Stimulated activated CD8-positive, alpha-beta memory T cell treated with anti-CD3 and anti-CD28 coated beads, Interleukin-12 subunit alpha, Interleukin-12 subunit beta, amount 100 ng/mL, for 1 hour (primary cell): ENCODE data around the gene KHDC1.
"Not testable (repeated sequence)": the region's sequence is repeated elsewhere in the genome, so short reads cannot be mapped to it uniquely, and the experiment has no call there.

ENCODE experiments used
- DNase-seq: peaks from one replicate; pipeline ENCODE4 v3.0.0-alpha.2; 2020; ENCODE audit warnings: low read depth

Gene KHDC1

GRCh38 chr6:73262671-73263569 lies at the start of gene KHDC1:
Gene KHDC1 (minus strand): TSS chr6:73263196. CDS start chr6:73242517, 20,679 bp downstream.
- peak; percentile 26 for DNase-seq

DNA sequence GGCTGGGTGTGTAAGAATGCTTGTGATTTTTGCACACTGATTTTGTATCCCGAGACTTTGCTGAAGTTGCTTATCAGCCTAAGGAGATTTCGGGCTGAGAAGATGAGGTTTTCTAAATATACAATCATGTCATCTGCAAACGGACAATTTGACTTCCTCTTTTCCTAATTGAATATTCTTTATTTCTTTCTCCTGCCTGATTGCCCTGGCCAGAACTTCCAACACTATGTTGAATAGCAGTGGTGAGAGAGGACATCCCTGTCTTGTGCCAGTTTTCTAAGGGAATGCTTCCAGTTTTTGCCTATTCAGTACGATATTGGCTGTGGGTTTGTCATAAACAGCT lies 47.5 kb upstream of the KHDC1 start:
- DNase-seq, result not testable (repeated sequence)

DNA sequence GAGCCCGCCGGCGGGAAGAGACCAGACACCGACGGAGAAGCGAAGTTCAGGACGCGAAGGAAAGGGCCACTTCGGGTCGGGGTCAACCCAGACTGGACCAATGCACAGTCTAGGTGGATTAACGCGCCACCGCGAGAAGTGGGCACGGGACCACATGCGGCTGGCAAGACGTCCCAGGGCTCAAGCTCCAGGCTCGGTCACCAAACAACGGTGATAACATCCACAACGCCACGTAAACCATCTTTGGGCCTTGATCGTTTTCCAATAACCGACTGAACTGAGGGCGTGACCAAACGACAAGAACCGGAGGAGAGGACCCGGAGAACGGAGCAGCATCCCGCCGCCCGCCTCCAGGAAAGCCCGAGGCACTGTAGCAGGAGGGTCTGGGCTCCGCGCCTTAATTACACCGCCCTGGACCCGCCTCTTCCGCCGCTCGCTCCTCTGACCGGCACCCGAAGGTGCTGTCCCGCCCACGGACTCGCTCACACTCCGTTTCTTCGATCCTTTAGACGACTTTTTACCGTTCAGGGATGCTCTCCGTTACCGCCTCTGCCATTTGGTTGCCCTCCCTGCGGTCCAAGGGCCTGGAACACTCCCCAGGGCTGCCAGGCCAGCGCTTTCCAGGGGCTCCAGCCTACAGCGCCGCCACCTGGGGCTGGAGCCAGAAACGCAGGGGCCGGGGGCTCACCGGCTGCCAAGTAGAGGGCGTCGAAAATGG lies 46.9 kb upstream of the KHDC1 start:
- DNase-seq, result peak; percentile 26

DNA sequence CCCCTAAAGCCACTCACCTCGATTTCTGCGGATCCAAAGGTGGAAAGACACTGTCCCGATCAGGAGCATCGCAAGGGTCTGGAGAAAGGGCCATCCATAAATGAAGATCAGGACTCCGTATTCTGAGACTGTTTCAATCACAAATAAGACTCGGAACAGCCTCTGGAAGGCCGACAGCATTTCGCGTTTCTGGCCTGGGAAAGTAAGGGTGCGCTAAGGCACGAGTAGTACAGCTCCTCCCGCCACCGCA lies 46.5 kb upstream of the KHDC1 start:
- DNase-seq, result no peak

DNA sequence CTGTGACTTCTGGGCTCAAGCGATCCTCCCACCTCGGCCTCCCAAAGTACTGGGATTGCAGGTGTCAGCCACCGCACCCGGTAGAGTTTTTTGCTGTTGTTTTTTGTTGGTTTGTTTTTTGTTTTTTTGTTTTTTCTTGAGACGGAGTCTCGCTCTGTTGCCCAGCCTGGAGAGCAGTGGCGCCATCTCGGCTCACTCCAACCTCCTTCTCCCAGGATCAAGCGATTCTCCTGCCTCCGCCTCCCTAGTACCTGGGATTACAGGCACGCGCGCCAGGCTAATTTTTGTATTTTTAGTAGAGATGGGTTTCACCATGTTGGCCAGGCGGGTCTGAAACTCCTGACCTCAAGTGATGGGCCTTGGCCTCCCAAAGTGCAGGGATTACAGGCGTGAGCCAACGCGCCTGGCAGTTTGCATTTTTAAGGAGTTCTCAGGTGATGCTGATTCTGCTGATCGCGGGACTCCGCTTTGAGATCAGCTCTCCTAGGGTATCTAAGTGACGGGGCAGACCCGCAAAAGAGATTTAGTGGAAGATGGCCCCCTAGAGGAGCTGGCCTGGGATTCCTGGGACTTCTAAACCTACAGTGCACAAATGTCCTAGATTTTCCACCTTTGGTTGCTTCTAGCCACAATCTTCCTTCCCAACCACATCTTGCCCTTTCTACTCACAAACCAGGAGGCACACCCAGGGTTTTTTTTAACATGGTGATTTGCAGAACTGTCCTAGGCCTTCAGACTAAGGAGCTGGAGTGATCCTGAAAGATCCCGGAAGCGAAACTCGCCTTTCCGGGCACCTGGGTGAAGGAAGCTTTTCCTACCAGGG lies 45.9 kb upstream of the KHDC1 start:
- DNase-seq, result no peak

- DNase-seq, result not testable (repeated sequence)
Observed at GRCh38 chr6:73303773-73304172, 40.8 kb upstream of the KHDC1 start.

- DNase-seq, result no peak
Observed at GRCh38 chr6:73302339-73302738, 39.3 kb upstream of the KHDC1 start.

DNA sequence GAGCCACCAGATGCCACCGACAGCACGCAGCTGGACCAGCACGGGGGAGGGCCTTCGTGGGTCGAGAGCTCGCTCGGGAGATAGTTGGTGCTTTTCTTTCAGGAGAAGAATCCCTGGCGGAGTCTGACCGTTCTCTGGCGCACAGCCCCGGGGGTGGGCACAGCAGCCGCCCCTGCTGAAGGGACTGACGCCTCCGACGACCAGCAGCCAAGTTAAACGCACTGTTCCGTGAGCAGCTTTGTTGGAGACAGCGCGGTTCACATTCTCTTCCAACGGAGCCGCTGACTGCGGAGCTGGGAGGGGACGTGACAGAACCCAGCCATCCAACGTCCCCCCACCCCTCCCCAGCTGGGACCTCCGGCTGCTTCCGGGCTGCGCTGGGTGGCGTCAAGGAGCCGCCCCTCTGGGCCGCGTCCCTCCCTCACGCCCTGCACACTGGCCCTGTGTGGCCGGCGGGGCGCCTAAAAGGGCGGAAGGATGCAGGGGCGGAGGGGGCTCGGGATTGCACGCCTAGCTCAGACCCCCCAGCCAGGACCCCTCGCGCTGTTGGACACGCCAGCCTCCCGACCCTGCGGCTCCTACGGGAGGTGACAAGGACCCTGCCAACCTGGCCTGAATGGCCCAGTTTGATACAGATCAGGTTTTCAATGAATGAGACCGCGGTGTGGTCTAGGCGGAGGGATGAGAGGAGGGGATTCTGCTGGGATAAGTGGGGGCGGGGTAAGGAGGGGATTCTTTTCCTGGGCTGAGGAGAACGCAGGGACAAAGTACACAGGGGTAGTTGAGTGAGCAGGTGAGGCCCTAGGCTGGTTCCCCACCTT lies 36.4 kb upstream of the KHDC1 start:
- no peak for DNase-seq

DNA sequence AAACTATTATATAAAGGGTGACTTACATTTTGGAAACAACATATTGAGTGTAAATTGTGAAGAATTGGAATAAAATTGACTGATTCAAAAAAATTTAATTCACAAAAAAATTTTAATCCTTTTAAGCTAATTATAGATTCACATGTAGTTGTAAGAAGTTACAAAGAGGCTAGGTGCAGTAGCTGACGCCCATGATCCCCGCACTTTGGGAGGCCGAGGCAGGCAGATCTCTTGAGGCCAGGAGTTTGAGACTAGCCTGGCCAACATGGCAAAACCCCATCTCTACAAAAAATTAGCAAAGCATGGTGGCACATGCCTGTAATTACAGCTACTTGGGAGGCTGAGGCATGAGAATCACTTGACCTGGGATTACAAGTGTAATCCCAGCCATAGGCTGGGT lies 30.3 kb upstream of the KHDC1 start:
- DNase-seq, result no peak

- no peak for DNase-seq
Observed at GRCh38 chr6:73290435-73290834, 27.4 kb upstream of the KHDC1 start.

GRCh38 chr6:73286752-73287151 lies 23.8 kb upstream of the KHDC1 start:
- DNase-seq, result no peak

DNA sequence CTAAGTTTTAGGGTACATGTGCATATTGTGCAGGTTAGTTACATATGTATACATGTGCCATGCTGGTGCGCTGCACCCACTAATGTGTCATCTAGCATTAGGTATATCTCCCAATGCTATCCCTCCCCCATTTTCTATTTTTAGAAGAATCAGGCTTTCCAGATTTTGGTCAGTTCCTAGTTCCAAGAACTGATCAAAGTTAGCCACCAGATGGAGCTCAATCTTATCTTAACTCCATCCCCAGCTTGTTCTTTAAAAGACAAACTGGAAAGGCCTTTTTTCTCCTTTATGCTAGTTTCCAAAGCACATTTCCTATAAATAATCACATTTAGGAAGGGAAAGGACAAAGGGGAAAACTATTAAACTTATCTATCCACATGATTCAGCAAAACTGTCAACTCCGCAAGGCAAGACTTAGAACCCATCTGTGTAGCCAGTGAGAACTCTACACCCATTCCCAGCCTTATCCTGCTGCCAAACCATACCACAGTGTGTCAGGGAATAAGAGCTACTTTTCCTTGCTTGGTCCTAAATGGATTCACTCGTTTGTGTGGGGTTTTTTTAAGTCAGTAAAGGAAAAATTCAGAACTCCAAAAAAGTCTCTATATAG lies 22.8 kb upstream of the KHDC1 start:
- DNase-seq, result no peak

DNA sequence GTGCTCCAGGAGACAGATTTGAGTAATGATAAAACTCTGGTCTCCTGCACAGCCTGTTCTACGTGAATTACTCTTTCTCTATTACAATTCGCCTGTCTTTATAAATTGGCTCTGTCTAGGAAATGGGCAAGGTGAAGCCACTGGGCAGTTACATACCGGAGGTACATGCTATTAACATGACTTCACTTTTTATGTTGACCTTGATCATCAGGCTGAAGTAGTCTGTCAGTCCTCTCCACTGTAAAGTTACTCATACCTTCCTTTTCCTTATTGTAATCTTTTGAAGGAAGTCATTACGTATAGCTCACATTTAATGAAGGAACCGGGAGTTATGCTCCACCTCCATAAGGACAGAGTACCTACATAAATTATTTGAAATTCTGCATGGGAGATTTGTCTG lies 19.9 kb upstream of the KHDC1 start:
- DNase-seq, result no peak

DNA sequence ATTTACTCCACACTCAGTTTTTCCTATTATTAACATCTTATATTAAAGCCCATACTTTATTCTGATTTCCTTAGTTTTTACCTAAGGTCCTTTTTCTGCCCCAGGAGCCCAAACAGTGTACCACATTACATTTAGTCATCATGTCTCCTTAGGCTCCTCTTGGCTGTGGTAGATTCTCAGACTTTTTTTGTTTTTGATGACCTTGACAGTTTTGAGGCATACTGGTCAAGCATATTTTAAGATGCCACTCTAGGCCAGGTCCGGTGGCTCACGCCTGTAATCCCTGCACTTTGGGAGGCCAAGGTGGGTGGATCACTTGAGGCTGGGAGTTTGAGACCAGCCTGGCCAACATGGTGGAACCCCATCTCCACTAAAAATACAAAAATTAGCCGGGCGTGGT lies 18.7 kb upstream of the KHDC1 start:
- DNase-seq, result not testable (repeated sequence)

DNA sequence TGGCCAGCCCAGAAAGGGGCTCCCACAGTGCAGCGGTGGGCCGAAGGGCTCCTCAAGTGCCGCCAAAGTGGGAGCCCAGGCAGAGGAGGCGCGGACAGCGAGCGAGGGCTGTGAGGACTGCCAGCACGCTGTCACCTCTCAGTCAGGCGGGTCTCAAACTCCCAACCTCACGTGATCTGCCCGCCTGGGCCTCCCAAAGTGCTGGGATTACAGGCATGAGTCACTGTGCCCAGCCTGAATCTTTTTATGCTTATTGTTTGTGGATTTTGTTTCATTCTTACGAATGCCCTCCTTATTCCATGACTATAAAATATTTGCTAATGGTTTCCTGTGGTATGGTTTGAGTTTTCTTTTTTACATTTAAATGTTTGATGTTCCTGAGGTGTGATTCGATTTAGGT lies 6.3 kb upstream of the KHDC1 start:
- DNase-seq, result not testable (repeated sequence)

DNA sequence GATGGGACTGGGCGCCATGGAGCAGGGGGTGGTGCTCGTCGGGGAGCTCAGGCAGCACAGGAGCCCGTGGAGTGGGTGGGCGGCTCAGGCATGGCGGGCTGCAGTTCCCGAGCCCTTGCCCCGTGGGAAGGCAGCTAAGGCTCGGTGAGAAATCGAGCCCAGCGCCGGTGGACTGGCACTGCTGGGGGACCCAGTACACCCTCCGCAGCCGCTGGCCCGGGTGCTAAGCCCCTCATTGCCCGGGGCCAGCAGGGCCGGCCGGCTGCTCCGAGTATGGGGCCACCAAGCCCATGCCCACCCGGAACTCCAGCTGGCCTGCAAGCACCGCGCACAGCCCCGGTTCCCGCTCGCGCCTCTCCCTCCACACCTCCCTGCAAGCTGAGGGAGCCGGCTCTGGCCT lies 5.9 kb upstream of the KHDC1 start:
- not testable (repeated sequence) for DNase-seq

DNA sequence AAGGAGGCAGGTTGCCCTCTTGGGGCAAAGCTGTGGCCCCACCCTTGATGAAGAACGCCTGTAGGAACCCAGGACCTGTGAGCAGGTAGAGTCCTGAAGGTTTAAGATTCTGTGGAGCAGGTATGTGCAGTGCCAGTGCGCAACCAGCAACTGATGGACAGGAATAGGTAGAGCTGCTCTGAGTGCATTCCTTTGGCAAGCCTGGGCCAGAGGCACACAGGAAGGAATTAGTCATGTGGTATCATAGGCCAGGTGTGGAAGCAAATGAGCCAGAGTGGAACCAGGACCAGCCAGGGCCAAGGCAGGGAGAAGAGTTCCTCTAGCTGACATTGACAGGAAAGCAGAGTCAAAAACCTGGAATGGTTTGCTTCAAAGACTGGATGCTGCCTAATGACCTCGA lies 1.4 kb upstream of the KHDC1 start:
- DNase-seq, result no peak

- DNase-seq, result no peak
Observed at GRCh38 chr6:73263570-73263909, 544 bp upstream of the KHDC1 start.

GRCh38 chr6:73258721-73259120 lies 4.3 kb downstream of the KHDC1 start:
- no peak for DNase-seq

GRCh38 chr6:73254323-73254722 lies 8.7 kb downstream of the KHDC1 start:
- DNase-seq, result not testable (repeated sequence)

- DNase-seq, result no peak
Observed at GRCh38 chr6:73252703-73253102, 10.3 kb downstream of the KHDC1 start.

- no peak for DNase-seq
Observed at GRCh38 chr6:73250016-73250415, 13.0 kb downstream of the KHDC1 start.
